Loucy (cell line): ENCODE results near the gene ZNF22.
A peak's percentile ranks its signal among the peaks of the same experiment; 100 is the strongest.

ENCODE experiments used
- H2AFZ ChIP-seq: fragments of 200-600 bp; sonication (generic); 2 replicates; pipeline ENCODE4 v1.6.0; 2016; ENCODE audit warnings: antibody characterized with exemption, mild to moderate bottlenecking, low read length, moderate library complexity
- H3F3A ChIP-seq: fragments of 200-600 bp; 2 replicates; pipeline ENCODE4 v1.6.0; 2016; ENCODE audit warnings: antibody characterized with exemption, low read depth, mild to moderate bottlenecking
- H3K27me3 ChIP-seq: fragments of 200-600 bp; sonication (generic); 2 replicates; pipeline ENCODE4 v1.6.1; 2014; ENCODE audit warnings: low read length, mild to moderate bottlenecking; ENCODE audit not compliant: insufficient read depth, poor library complexity, severe bottlenecking
- H3K36me3 ChIP-seq: fragments of 200-600 bp; sonication (generic); 2 replicates; pipeline ENCODE4 v1.6.1; 2016; ENCODE audit warnings: low read length; ENCODE audit not compliant: insufficient read depth
- H3K4me1 ChIP-seq: fragments of 200-600 bp; sonication (generic); 2 replicates; pipeline ENCODE4 v1.5.1; 2014; ENCODE audit warnings: low read length, mild to moderate bottlenecking; ENCODE audit not compliant: insufficient read depth, poor library complexity, severe bottlenecking
- H3K4me2 ChIP-seq: fragments of 200-600 bp; sonication (generic); 2 replicates; pipeline ENCODE4 v1.6.0; 2014; ENCODE audit warnings: antibody characterized with exemption, low read length, low read depth, mild to moderate bottlenecking; ENCODE audit not compliant: poor library complexity, severe bottlenecking
- H3K4me3 ChIP-seq: fragments of 200-600 bp; sonication (generic); 2 replicates; pipeline ENCODE4 v1.5.1; 2014; ENCODE audit warnings: low read length, mild to moderate bottlenecking, mixed read lengths; ENCODE audit not compliant: poor library complexity, severe bottlenecking
- H3K79me2 ChIP-seq: fragments of 200-600 bp; sonication (generic); 2 replicates; pipeline ENCODE4 v1.6.1; 2014; ENCODE audit warnings: low read length; ENCODE audit not compliant: insufficient read depth
- H3K9ac ChIP-seq: fragments of 200-600 bp; sonication (generic); 2 replicates; pipeline ENCODE4 v1.6.0; 2014; ENCODE audit warnings: mild to moderate bottlenecking, low read depth, low read length, moderate library complexity; ENCODE audit not compliant: poor library complexity, severe bottlenecking
- H3K9me2 ChIP-seq: fragments of 200-600 bp; sonication (generic); replicated peaks from 2 replicates; pipeline ENCODE4 v1.6.1; 2016; ENCODE audit warnings: low read depth, low read length, mixed read lengths
- H3K9me3 ChIP-seq: fragments of 200-600 bp; sonication (generic); 2 replicates; pipeline ENCODE4 v1.6.1; 2014; ENCODE audit warnings: mild to moderate bottlenecking, antibody characterized with exemption, low read length, low read depth; ENCODE audit not compliant: insufficient read depth
- H4K20me1 ChIP-seq: fragments of 200-600 bp; sonication (generic); 2 replicates; pipeline ENCODE4 v1.6.0; 2014; ENCODE audit warnings: antibody characterized with exemption, low read length, mild to moderate bottlenecking; ENCODE audit not compliant: insufficient read depth, poor library complexity, severe bottlenecking
- EZH2phosphoT487 ChIP-seq: fragments of 200-600 bp; IDR thresholded peaks from 2 replicates; pipeline ENCODE4 v1.6.1; 2018; ENCODE audit warnings: antibody characterized with exemption, mild to moderate bottlenecking, moderate library complexity, borderline replicate concordance
- TF ChIP-seq, protein P1 (sequence below): fragments of 200-600 bp; sonication (generic); conservative IDR thresholded peaks from 2 replicates; pipeline ENCODE4 v1.5.1; 2014; ENCODE audit warnings: mild to moderate bottlenecking, antibody characterized with exemption, low read length

ZNF22 gene

DNA sequence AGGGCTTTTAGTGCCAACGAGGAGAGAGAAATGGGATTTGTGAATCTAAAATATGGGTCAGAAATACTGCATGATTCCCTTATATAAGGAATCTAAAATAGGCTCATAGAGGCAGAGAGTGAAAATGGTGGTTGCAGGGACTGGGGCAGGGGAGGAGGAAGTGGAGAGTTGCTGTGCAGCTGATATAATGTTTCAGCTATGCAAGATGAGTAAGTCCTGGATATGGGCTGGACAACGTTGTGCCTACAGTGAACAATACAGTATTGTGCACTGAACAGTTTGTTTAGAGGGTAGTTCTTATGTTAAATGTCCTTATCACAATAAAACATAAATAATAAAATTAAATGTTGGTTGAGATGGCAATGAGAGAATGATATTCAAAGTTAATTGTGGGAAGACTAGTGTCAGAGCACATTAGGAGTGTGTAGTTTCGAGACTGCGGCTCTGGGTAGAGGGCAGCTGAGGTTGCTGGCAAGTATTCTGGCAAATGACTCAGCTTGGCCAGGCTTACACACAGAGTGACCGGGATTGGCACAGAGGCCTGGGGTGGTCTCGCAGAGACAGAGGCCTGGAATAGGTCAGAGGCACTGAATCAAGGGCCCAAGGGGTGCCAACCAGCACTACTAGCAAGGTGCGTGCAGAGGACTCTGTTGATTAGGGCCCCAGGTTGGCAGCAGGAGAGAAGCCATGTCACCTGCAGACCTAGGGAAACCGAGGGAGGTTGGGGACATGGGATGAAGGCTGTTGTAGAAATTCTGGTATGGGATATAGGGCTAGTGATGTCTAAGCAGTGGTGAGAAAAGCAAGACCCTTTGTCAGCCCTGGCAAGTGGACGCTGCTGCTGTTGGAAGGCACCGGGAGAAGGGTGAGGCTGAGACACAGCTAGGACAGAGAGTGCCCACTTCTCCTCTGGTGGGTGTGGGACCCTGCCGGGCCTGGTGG lies 19.3 kb upstream of the ZNF22 start:
- peak overlapping the region; percentile 49; the same call in 1 of the 2 replicates for H2AFZ ChIP-seq
- no peaks in the 10 kb centered on the region for H3K36me3 ChIP-seq
- peak overlapping the region; percentile 25 for H3K9ac ChIP-seq
- no peaks in the 10 kb centered on the region for H3F3A ChIP-seq
- peaks cover 29% of the 10 kb centered on the region for H3K4me1 ChIP-seq
- H3K9me3 ChIP-seq, result no peaks in the 10 kb centered on the region
- H3K9me2 ChIP-seq, result no peaks in the 10 kb centered on the region
- H3K79me2 ChIP-seq, result no peaks in the 10 kb centered on the region
- H3K4me2 ChIP-seq, result peak overlapping the region; percentile 2
- H3K27me3 ChIP-seq, result no peaks in the 10 kb centered on the region
- TF ChIP-seq EZH2phosphoT487, result no peak
- TF ChIP-seq, protein P1, sequence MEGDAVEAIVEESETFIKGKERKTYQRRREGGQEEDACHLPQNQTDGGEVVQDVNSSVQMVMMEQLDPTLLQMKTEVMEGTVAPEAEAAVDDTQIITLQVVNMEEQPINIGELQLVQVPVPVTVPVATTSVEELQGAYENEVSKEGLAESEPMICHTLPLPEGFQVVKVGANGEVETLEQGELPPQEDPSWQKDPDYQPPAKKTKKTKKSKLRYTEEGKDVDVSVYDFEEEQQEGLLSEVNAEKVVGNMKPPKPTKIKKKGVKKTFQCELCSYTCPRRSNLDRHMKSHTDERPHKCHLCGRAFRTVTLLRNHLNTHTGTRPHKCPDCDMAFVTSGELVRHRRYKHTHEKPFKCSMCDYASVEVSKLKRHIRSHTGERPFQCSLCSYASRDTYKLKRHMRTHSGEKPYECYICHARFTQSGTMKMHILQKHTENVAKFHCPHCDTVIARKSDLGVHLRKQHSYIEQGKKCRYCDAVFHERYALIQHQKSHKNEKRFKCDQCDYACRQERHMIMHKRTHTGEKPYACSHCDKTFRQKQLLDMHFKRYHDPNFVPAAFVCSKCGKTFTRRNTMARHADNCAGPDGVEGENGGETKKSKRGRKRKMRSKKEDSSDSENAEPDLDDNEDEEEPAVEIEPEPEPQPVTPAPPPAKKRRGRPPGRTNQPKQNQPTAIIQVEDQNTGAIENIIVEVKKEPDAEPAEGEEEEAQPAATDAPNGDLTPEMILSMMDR, result no peak
- no peak overlapping the region for H3K4me3 ChIP-seq
- no peaks in the 10 kb centered on the region for H4K20me1 ChIP-seq

DNA sequence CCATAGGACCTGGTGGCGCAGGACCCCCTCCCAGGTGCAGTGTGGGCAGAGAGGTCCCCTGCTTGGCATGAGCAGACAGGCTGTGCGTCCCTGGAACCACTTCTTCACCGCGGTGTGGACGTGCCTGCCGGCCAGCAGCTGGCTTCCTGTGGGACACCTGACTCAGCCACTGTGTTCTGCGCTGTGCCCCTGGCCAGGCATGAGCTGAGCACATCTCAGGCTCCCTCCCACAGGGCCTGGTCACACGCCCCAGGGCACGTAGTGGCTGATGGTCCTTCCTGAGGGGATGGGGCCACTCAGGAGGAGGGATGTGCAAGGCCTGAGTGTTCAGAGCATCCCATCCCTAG lies 18.6 kb upstream of the ZNF22 start:
- H2AFZ ChIP-seq, result no peak overlapping the region
- H3K9ac ChIP-seq, result no peak overlapping the region
- peaks cover 34% of the 10 kb centered on the region for H3K4me1 ChIP-seq

DNA sequence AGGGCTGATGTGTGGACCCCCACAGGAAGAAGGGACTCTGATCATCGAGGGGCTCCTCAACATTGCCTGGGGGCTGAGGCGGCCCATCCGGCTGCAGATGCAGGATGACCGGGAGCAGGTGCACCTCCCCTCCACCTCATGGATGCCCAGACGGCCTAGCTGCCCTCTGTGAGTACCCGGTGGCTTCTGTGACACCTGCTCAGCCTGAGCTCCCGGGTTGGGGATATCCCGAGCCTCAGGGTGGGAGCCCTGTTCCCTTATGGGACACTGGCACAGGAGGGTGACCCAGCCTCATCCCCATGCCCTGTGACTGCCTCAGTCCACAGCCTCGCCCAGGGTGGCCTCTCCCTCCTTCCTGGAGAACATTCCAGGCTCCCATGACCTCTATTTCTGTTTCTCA lies 18.2 kb upstream of the ZNF22 start:
- H3K9ac ChIP-seq, result no peak overlapping the region
- no peaks in the 10 kb centered on the region for H3K27me3 ChIP-seq
- H3K4me2 ChIP-seq, result no peak overlapping the region
- TF ChIP-seq EZH2phosphoT487, result no peak
- TF ChIP-seq, protein P1, result no peak
- no peaks in the 10 kb centered on the region for H4K20me1 ChIP-seq
- peaks cover 34% of the 10 kb centered on the region for H3K4me1 ChIP-seq
- no peaks in the 10 kb centered on the region for H3K9me2 ChIP-seq
- no peaks in the 10 kb centered on the region for H3F3A ChIP-seq
- no peaks in the 10 kb centered on the region for H3K36me3 ChIP-seq
- H3K79me2 ChIP-seq, result no peaks in the 10 kb centered on the region
- no peak overlapping the region for H2AFZ ChIP-seq
- no peaks in the 10 kb centered on the region for H3K9me3 ChIP-seq
- no peak overlapping the region for H3K4me3 ChIP-seq

More for the DNA sequence above, 18.6 kb upstream of the ZNF22 start:
- Histone ChIP-seq H3K4me3 (no peak overlapping the region), H3K79me2 (no peaks in the 10 kb centered on the region), H3K27me3 (no peaks in the 10 kb centered on the region), H3K36me3 (no peaks in the 10 kb centered on the region), H3K9me2 (no peaks in the 10 kb centered on the region), H3K9me3 (no peaks in the 10 kb centered on the region), H3K4me2 (no peak overlapping the region), H3F3A (no peaks in the 10 kb centered on the region), H4K20me1 (no peaks in the 10 kb centered on the region)
- TF ChIP-seq, protein P1, result no peak
- TF ChIP-seq EZH2phosphoT487, result no peak
